Subcutaneous adipose tissue (tissue), 4 donors: ENCODE results near the gene HLF. TPM values are rescaled to one million over a fixed set of nuclear protein-coding genes. Genes with fewer than 3 reads are reported as not detected.

ENCODE experiments used
- total RNA-seq, 4 donors: library from RNA; depleted of rRNA; stranded (reverse); fragments of >200 nt; gene quantifications; one replicate each; pipeline ENCODE4 v1.1.0, GENCODE V29; 2016
- TF ChIP-seq, protein P1 (sequence below): fragments of 450-650 bp; IDR thresholded peaks from one replicate; pipeline ENCODE4 v1.5.1; 2016; ENCODE audit warnings: low read depth, mild to moderate bottlenecking, control low read depth, antibody characterized with exemption, moderate library complexity

HLF gene
- total RNA-seq, 4 donors from 2014 or later: 8.5 to 23.4 (median 11.5) TPM

DNA sequence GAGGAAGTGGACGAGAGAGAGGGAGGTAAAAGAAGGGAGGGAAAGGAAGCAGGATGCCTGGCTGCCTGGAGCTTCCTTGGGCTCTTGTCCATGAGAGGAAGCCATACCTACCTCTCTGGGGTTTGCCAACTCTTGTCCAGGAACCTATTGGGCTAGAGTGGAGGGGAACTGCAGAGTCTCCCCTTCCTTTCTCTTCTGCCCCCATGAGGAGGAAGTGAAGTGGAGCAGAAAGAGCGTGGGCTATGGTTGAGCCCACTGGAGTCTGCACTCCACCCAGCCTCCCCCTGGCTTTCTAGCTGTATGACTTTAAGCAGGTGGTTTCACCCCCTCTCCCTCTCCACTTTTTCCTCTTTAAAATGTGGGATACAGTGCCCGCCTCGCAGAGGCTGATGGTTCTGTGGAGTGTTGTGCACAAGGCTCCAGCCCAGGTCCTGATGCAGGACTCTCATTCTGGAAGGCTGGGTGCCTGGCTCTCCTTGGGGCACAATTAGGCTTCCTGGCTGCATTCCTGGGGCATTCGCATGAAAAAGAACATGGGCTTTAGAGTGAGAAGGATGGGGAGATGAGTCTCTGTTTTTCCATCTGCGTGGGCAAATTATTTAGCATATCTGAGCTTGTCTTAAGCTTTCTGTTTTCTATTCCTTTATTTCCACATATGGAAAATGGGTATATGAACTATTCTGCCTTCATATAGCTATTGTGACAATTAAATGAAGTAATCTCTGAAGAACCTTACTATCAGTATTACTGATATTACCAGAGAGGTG is 40.7 kb downstream of the HLF start:
- TF ChIP-seq, protein P1, sequence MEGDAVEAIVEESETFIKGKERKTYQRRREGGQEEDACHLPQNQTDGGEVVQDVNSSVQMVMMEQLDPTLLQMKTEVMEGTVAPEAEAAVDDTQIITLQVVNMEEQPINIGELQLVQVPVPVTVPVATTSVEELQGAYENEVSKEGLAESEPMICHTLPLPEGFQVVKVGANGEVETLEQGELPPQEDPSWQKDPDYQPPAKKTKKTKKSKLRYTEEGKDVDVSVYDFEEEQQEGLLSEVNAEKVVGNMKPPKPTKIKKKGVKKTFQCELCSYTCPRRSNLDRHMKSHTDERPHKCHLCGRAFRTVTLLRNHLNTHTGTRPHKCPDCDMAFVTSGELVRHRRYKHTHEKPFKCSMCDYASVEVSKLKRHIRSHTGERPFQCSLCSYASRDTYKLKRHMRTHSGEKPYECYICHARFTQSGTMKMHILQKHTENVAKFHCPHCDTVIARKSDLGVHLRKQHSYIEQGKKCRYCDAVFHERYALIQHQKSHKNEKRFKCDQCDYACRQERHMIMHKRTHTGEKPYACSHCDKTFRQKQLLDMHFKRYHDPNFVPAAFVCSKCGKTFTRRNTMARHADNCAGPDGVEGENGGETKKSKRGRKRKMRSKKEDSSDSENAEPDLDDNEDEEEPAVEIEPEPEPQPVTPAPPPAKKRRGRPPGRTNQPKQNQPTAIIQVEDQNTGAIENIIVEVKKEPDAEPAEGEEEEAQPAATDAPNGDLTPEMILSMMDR: no peak

- TF ChIP-seq, protein P1: no peak
These were observed 43.1 kb downstream of the HLF start for GRCh38 chr17:55307879-55308278.

GRCh38 chr17:55308613-55309391 is 44.0 kb downstream of the HLF start:
- TF ChIP-seq, protein P1: no peak

DNA sequence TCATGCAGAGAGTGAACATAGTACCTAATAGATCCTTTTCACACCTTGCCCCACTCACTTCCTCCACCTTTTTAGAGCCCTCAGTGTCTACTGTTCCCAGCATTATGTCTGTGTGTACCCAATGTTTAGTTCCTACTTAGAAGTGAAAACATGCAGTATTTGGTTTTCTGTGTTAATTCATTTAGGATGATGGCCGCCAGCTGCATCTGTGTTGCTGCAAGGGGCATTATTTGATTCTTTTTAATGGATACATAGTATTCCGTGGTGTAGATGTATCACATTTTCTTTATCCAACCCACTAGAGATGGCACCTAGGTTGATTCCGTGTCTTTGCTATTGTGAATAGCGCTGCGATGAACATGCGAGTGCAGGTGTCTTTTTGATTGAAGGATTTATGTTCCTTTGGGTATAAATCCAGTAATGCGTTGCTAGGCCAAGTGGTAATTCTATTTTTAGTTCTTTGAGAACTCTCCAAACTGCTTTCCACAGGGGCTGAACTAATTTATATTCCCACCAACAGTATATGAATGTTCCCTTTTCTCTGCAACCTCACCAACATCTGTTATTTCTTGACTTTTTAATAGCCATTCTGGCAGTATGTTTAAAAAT is 47.1 kb downstream of the HLF start:
- TF ChIP-seq, protein P1: no peak

DNA sequence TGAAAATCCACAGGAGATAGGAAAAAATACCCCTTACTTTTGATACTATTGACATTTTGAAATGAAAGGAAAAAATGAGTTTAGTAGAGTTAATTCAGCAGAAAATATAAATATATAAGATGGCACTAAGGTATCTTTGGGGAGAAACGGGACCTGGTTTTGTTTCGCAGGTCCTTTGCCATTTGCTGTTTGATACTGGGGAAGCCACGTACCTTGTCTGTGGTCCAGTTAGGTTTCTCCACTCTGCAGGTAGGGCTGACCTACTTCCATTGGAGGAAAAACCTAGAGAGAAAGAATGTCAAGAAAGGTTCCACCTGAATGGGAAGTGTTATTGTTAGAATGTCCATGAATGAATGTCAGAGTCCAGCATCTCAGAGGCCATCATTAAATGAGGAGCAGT is 48.1 kb downstream of the HLF start:
- TF ChIP-seq, protein P1: no peak

GRCh38 chr17:55314061-55314783 is 49.5 kb downstream of the HLF start:
- TF ChIP-seq, protein P1: no peak
